Ascending aorta (tissue), 2 donors: ENCODE data around the gene RAB3IP. TPM values are rescaled to one million over a fixed set of nuclear protein-coding genes. Genes with fewer than 3 reads are reported as not detected.

Experiments
- DNase-seq, 2 donors: peaks; one replicate each; pipeline ENCODE4 v3.0.0-alpha.2; 2019; ENCODE audit warnings: low spot score in 2 of 2
- H3K27ac ChIP-seq, 2 donors: fragments of 200-600 bp; sonication (generic); one replicate each; pipeline ENCODE4 v1.5.1; 2016 to 2017; ENCODE audit warnings: mild to moderate bottlenecking in 1 of 2
- H3K27me3 ChIP-seq: fragments of 200-600 bp; sonication (generic); one replicate; pipeline ENCODE4 v1.5.1; 2017
- H3K36me3 ChIP-seq, 2 donors: fragments of 200-600 bp; sonication (generic); one replicate each; pipeline ENCODE4 v1.5.1; 2016
- H3K4me1 ChIP-seq, 2 donors: fragments of 200-600 bp; sonication (generic); one replicate each; pipeline ENCODE4 v1.5.1; 2016 to 2017; ENCODE audit warnings: mild to moderate bottlenecking in 1 of 2
- H3K4me3 ChIP-seq, 2 donors: fragments of 200-600 bp; sonication (generic); one replicate each; pipeline ENCODE4 v1.5.1; 2016 to 2017; ENCODE audit warnings: mild to moderate bottlenecking in 1 of 2
- H3K9me3 ChIP-seq, 2 donors: fragments of 200-600 bp; sonication (generic); one replicate each; pipeline ENCODE4 v1.5.1; 2016
- intact Hi-C: fragments of 100-400 bp; cut with DNase I; formaldehyde crosslinking; loops from one replicate; pipeline ENCODE4 v1.15.1; 2023
- total RNA-seq: library from RNA; depleted of rRNA; stranded (reverse); fragments of >200 nt; gene quantifications from one replicate; pipeline ENCODE4 v1.1.0, GENCODE V29; 2016
- TF ChIP-seq, protein P1 (sequence below), 3 experiments: fragments of 200-600 bp in 2 of 3; fragments of 450-650 bp in 1 of 3; sonication (generic) in 2 of 3; IDR thresholded peaks; one replicate each; pipeline ENCODE4 v1.5.1; 2016 to 2019; ENCODE audit warnings: antibody characterized with exemption in 3 of 3, mild to moderate bottlenecking in 1 of 3, moderate library complexity in 1 of 3

The RAB3IP gene
- total RNA-seq, 1 donor from 2014 or later = 17.2 TPM

DNA sequence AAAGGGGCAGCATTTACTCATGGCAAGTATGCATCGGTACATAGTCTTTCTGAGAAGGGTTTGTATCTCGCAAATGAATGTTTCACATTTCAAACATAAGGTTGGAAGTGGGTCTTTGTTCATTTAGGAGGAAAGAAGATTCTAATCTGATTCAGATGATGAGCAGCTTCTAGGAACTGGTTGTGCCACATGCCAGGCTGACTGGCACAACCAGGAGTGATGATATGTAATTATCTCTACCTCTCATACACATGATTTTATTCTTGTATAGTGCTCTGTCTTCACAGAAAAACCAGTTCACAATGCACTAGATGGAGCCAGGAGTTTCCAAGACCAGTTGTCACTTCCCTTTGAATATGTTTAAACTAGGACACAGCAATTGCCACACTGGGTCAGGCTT, 25.8 kb upstream of the RAB3IP start:
- Histone ChIP-seq H3K36me3 (no peaks in the 10 kb centered on the region), H3K27ac (no peak overlapping the region), H3K4me1 (no peaks in the 10 kb centered on the region), H3K4me3 (no peak overlapping the region), H3K9me3 (no peaks in the 10 kb centered on the region), H3K27me3 (no peaks in the 10 kb centered on the region)
- TF ChIP-seq, protein P1, sequence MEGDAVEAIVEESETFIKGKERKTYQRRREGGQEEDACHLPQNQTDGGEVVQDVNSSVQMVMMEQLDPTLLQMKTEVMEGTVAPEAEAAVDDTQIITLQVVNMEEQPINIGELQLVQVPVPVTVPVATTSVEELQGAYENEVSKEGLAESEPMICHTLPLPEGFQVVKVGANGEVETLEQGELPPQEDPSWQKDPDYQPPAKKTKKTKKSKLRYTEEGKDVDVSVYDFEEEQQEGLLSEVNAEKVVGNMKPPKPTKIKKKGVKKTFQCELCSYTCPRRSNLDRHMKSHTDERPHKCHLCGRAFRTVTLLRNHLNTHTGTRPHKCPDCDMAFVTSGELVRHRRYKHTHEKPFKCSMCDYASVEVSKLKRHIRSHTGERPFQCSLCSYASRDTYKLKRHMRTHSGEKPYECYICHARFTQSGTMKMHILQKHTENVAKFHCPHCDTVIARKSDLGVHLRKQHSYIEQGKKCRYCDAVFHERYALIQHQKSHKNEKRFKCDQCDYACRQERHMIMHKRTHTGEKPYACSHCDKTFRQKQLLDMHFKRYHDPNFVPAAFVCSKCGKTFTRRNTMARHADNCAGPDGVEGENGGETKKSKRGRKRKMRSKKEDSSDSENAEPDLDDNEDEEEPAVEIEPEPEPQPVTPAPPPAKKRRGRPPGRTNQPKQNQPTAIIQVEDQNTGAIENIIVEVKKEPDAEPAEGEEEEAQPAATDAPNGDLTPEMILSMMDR (IDR thresholded peaks at IDR 0.05) = no peak
- intact Hi-C loops = no loop called here
- no peak for DNase-seq

DNA sequence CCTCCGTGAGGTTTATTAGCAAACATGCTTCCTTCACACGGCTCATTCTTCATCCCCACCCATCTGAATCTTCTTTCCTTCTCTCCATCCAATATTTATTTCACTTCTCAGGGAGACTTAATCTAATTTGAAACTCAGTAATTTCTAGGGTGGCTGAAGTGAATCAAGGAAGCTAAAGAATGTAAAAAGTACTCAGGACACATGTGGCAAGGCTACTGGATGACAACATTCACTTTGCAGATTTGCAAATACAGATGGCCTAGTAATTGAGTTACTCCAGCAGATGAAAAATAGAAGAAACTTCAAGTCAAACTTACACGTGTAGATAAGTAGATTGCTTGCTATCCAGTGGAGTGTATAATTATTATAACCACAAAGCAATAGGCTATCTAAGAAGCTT, 24.1 kb upstream of the RAB3IP start:
- Histone ChIP-seq H3K36me3 (no peaks in the 10 kb centered on the region), H3K4me1 (no peaks in the 10 kb centered on the region), H3K4me3 (no peak overlapping the region), H3K27ac (no peak overlapping the region), H3K27me3 (no peaks in the 10 kb centered on the region), H3K9me3 (no peaks in the 10 kb centered on the region)
- no peak for DNase-seq
- TF ChIP-seq, protein P1 (IDR thresholded peaks at IDR 0.05) = no peak
- intact Hi-C loops = no loop called here

DNA sequence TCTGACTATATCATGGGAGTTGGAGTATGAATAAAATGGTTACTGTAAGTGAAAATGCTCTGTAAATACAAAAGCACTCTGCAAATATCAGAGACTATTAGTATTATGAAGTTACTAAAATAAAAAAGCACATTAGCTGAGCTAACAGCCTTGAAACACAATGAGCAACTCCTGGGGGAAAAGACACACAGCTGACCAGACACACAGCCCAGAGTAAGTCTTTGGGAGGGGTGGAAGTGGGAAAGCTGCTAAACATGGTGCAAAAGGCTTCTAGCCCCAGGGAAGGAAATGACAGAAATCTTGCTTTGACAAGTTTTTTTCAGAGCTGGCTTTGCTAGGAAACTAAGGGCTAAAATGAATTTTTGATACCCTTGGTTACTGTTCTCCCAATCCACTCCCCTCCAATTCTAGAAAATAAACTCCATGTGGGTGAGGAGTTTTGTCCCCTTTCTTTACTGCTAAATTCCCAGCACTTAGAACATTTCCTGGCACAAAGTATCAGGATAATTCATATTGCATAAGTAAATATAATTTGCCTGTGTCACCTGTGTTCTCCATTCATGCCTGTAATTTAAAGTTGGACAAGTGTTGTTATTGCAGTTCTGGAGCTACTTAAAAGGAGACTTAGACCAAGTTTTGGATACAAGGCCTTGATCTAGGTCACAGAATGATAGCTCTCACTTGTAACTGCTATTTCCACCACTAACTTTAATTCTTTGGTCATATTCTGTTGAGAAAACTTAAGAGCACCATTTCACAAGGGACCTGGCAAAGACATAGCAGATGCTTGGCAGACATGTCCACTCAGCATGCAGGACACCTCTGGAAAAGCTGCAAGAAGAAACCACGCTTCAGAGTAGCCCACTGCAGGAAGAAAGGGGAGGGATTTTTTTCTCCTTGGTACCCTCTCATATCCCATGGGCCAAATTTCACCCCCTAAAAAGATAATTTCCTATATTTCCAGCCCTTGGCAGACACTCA, 19.0 kb upstream of the RAB3IP start:
- no peak for DNase-seq
- Histone ChIP-seq H3K36me3 (no peaks in the 10 kb centered on the region), H3K9me3 (no peaks in the 10 kb centered on the region), H3K27me3 (no peaks in the 10 kb centered on the region), H3K4me3 (no peak overlapping the region), H3K4me1 (no peaks in the 10 kb centered on the region), H3K27ac (no peak overlapping the region)
- intact Hi-C loops = no loop called here
- TF ChIP-seq, protein P1 (IDR thresholded peaks at IDR 0.05) = no peak

DNA sequence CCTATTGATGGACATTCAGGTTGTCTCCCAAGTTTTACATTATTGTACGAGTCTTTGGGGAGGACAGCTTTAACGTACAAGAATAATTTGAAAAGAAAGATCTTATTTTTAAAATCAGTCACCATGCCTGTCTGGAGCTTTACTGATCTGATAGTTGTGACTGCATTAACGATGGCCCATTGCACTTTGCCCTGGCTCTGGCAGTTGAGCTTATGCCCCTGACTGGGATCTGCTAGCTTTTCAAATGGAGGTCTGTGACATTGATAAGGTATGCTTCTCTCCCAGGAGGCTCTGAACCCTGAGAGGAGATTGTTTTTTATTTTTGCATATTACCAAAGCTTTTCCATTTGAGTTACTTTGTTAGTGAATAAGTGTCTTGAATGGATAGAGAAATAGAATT, 17.9 kb upstream of the RAB3IP start:
- TF ChIP-seq, protein P1 (IDR thresholded peaks at IDR 0.05) = no peak
- Histone ChIP-seq H3K36me3 (no peaks in the 10 kb centered on the region), H3K4me3 (no peak overlapping the region), H3K4me1 (no peaks in the 10 kb centered on the region), H3K27ac (no peak overlapping the region), H3K9me3 (no peaks in the 10 kb centered on the region), H3K27me3 (no peaks in the 10 kb centered on the region)
- intact Hi-C loops = no loop called here
- no peak for DNase-seq

DNA sequence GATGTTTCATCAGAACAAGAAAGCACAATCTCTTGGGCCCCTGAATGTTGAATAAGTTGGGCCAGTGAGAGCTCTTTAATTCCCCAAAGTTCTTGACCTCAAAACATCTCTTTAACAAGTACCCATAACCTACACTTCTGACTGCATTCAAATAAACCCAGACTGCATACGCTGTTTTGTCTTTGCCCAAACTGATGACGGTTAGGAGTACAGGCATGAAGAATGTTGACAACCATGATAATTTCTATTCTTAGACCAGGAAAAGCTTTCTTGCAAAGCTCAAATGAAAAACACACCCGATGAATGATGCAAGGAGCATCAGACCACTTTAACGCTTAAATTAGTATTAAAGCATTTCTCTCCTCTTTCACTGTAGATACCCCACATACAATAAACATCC, 11.7 kb upstream of the RAB3IP start:
- intact Hi-C loops = no loop called here
- no peak for DNase-seq
- Histone ChIP-seq H3K27ac (no peak overlapping the region), H3K4me3 (no peak overlapping the region), H3K27me3 (no peaks in the 10 kb centered on the region), H3K36me3 (no peaks in the 10 kb centered on the region), H3K4me1 (no peaks in the 10 kb centered on the region), H3K9me3 (no peaks in the 10 kb centered on the region)
- TF ChIP-seq, protein P1 (IDR thresholded peaks at IDR 0.05) = no peak
